ENCODE data around the gene ZNF827.

ZNF827 gene

GRCh38 chr4:145930592-145930991, 8.0 kb downstream of the ZNF827 start:
- no peak overlapping the region for H3K27ac ChIP-seq (ENCODE audit: low read length)
- peaks cover 3% of the 10 kb centered on the region; the same call in 1 of the 2 replicates for H3K9me3 ChIP-seq (ENCODE audit: insufficient read depth, low read depth, low read length)
- H3K4me3 ChIP-seq (ENCODE audit: low read length) = no peak overlapping the region
- H3K4me1 ChIP-seq (ENCODE audit: insufficient read depth, low read length) = peaks cover 19% of the 10 kb centered on the region
- H3K36me3 ChIP-seq (ENCODE audit: insufficient read depth, low read depth, low read length) = no peaks in the 10 kb centered on the region; the same call in 1 of the 2 replicates
- 0 out of 2 replicates have a peak overlapping the region, but pooled peaks have one; percentile 2 for H3K9ac ChIP-seq (ENCODE audit: low read depth, low read length)
- no peaks in the 10 kb centered on the region for H3K27me3 ChIP-seq (ENCODE audit: insufficient read depth, low read length)

DNA sequence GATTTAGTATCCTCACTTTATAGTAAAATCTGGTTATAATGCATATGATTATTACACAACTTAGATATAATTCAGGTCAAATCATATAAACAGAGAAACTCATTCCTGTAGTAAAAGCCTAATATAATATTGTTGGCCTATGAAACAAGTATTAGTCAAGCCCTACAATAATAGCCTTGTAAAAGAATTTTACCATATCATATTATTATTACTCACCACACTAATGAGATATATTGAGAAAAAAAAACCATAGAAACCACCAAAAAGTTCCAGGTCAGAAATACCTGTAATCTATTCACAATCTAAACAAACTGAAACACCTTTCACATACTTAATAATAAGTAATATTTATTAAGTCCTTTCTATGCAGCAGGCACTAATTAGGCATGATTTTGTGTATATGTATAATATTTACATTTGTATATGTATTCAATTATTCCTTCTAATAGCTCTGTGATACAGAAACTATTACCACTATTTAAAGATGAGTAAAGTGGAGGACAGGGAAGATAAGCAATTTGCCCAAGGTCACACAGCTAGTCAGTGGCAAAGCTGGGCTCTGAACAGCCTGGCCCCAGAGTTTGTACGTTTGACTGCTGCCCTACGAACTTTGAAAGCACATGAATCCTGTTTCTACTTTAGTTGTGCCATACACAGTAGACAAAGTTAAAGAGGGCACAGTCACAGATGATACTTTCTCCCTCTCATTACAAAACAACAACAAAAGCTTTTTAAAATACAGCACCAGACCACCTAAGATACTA, 9.0 kb downstream of the ZNF827 start:
- Histone ChIP-seq H3K9ac (ENCODE audit: low read depth, low read length) (0 out of 2 replicates have a peak overlapping the region, but pooled peaks have one; percentile 2), H3K27ac (ENCODE audit: low read length) (no peak overlapping the region), H3K9me3 (ENCODE audit: insufficient read depth, low read depth, low read length) (peaks cover 3% of the 10 kb centered on the region; the same call in 1 of the 2 replicates), H3K36me3 (ENCODE audit: insufficient read depth, low read depth, low read length) (no peaks in the 10 kb centered on the region; the same call in 1 of the 2 replicates), H3K4me1 (ENCODE audit: insufficient read depth, low read length) (peaks cover 9% of the 10 kb centered on the region), H3K4me3 (ENCODE audit: low read length) (no peak overlapping the region), H3K27me3 (ENCODE audit: insufficient read depth, low read length) (no peaks in the 10 kb centered on the region)

GRCh38 chr4:145928748-145929147, 9.9 kb downstream of the ZNF827 start:
- H3K9ac ChIP-seq (ENCODE audit: low read depth, low read length) = no peak overlapping the region
- no peaks in the 10 kb centered on the region for H3K27me3 ChIP-seq (ENCODE audit: insufficient read depth, low read length)
- H3K9me3 ChIP-seq (ENCODE audit: insufficient read depth, low read depth, low read length) = peaks cover 3% of the 10 kb centered on the region; the same call in 1 of the 2 replicates
- no peak overlapping the region for H3K27ac ChIP-seq (ENCODE audit: low read length)
- H3K4me3 ChIP-seq (ENCODE audit: low read length) = no peak overlapping the region
- H3K36me3 ChIP-seq (ENCODE audit: insufficient read depth, low read depth, low read length) = no peaks in the 10 kb centered on the region; the same call in 1 of the 2 replicates
- H3K4me1 ChIP-seq (ENCODE audit: insufficient read depth, low read length) = peaks cover under 1% of the 10 kb centered on the region; the same call in 1 of the 2 replicates

- no peaks in the 10 kb centered on the region; the same call in 1 of the 2 replicates for H3K36me3 ChIP-seq (ENCODE audit: insufficient read depth, low read depth, low read length)
- no peaks in the 10 kb centered on the region for H3K27me3 ChIP-seq (ENCODE audit: insufficient read depth, low read length)
- H3K9ac ChIP-seq (ENCODE audit: low read depth, low read length) = no peak overlapping the region
- no peak overlapping the region for H3K4me3 ChIP-seq (ENCODE audit: low read length)
- peaks cover 3% of the 10 kb centered on the region; the same call in 1 of the 2 replicates for H3K9me3 ChIP-seq (ENCODE audit: insufficient read depth, low read depth, low read length)
- no peaks in the 10 kb centered on the region for H3K4me1 ChIP-seq (ENCODE audit: insufficient read depth, low read length)
- no peak overlapping the region for H3K27ac ChIP-seq (ENCODE audit: low read length)
These were observed 11.6 kb downstream of the ZNF827 start for GRCh38 chr4:145927030-145927429.

- H3K4me3 ChIP-seq (ENCODE audit: low read length) = no peak overlapping the region
- H3K27ac ChIP-seq (ENCODE audit: low read length) = no peak overlapping the region
- no peak overlapping the region for H3K9ac ChIP-seq (ENCODE audit: low read depth, low read length)
- no peaks in the 10 kb centered on the region for H3K27me3 ChIP-seq (ENCODE audit: insufficient read depth, low read length)
- peaks cover 3% of the 10 kb centered on the region; the same call in 1 of the 2 replicates for H3K9me3 ChIP-seq (ENCODE audit: insufficient read depth, low read depth, low read length)
- H3K4me1 ChIP-seq (ENCODE audit: insufficient read depth, low read length) = 0 out of 2 replicates have a peak, but pooled peaks cover 2% of the 10 kb centered on the region
- peaks cover 8% of the 10 kb centered on the region; the same call in 1 of the 2 replicates for H3K36me3 ChIP-seq (ENCODE audit: insufficient read depth, low read depth, low read length)
These were observed 17.4 kb downstream of the ZNF827 start for GRCh38 chr4:145921231-145921630.

DNA sequence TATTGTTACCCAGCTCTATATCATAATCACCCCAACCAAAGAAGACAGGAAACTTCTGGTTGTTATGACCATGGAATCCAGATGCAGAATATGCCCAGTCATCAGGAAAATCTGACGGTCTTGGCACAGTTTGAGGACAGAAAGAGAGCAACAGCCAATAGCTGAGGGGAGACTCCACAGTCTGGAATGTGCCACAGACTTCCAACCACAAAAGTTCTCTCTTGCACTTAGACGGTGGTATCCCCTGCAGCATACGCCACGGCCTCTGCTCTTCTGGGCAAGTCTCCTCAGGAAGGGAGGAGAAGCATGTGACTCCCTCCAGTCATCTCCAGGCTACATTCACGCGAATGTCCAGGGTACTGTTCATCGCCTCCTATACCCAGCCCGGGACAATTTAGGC, 18.4 kb downstream of the ZNF827 start:
- H3K9ac ChIP-seq (ENCODE audit: low read depth, low read length) = no peak overlapping the region
- H3K9me3 ChIP-seq (ENCODE audit: insufficient read depth, low read depth, low read length) = no peaks in the 10 kb centered on the region
- H3K4me1 ChIP-seq (ENCODE audit: insufficient read depth, low read length) = 0 out of 2 replicates have a peak, but pooled peaks cover 2% of the 10 kb centered on the region
- H3K27ac ChIP-seq (ENCODE audit: low read length) = no peak overlapping the region
- H3K4me3 ChIP-seq (ENCODE audit: low read length) = no peak overlapping the region
- no peaks in the 10 kb centered on the region for H3K27me3 ChIP-seq (ENCODE audit: insufficient read depth, low read length)
- H3K36me3 ChIP-seq (ENCODE audit: insufficient read depth, low read depth, low read length) = peaks cover 8% of the 10 kb centered on the region; the same call in 1 of the 2 replicates

DNA sequence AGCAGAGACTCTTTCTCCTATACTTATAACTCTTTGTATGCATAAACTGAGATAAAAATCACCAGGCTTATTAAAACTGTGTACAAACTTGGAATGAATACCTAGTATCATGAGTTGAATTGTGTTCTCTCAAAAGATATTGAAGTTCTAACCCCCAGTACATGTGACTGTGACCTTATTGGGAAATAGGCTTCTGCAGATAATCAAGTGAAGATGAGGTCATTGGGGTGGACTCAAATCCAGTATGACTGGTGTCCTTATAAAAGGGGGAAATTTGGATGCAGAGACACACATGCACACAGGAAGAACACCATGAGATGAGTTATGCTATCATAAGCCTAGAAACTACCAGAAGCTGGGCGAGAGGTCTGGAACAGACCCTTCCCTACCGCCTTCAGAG, 26.2 kb downstream of the ZNF827 start:
- no peak overlapping the region for H3K27ac ChIP-seq (ENCODE audit: low read length)
- H3K27me3 ChIP-seq (ENCODE audit: insufficient read depth, low read length) = no peaks in the 10 kb centered on the region
- H3K4me1 ChIP-seq (ENCODE audit: insufficient read depth, low read length) = peaks cover 23% of the 10 kb centered on the region
- H3K9ac ChIP-seq (ENCODE audit: low read depth, low read length) = no peak overlapping the region
- H3K4me3 ChIP-seq (ENCODE audit: low read length) = no peak overlapping the region
- H3K36me3 ChIP-seq (ENCODE audit: insufficient read depth, low read depth, low read length) = peaks cover 5% of the 10 kb centered on the region; the same call in 1 of the 2 replicates
- no peaks in the 10 kb centered on the region for H3K9me3 ChIP-seq (ENCODE audit: insufficient read depth, low read depth, low read length)

- peak overlapping the region; percentile 2 for H3K27ac ChIP-seq (ENCODE audit: low read length)
- peak overlapping the region; percentile 43; the same call in 1 of the 2 replicates for H3K9ac ChIP-seq (ENCODE audit: low read depth, low read length)
These were observed 28.9 kb downstream of the ZNF827 start for GRCh38 chr4:145909773-145910172.

GRCh38 chr4:145909281-145909715, 29.3 kb downstream of the ZNF827 start:
- H3K36me3 ChIP-seq (ENCODE audit: insufficient read depth, low read depth, low read length) = no peaks in the 10 kb centered on the region
- no peaks in the 10 kb centered on the region for H3K27me3 ChIP-seq (ENCODE audit: insufficient read depth, low read length)
- H3K27ac ChIP-seq (ENCODE audit: low read length) = peak overlapping the region; percentile 2
- peaks cover 37% of the 10 kb centered on the region for H3K4me1 ChIP-seq (ENCODE audit: insufficient read depth, low read length)
- no peak overlapping the region for H3K4me3 ChIP-seq (ENCODE audit: low read length)
- no peaks in the 10 kb centered on the region for H3K9me3 ChIP-seq (ENCODE audit: insufficient read depth, low read depth, low read length)
- H3K9ac ChIP-seq (ENCODE audit: low read depth, low read length) = peak overlapping the region; percentile 43; the same call in 1 of the 2 replicates

More at GRCh38 chr4:145909773-145910172, 28.9 kb downstream of the ZNF827 start:
- no peaks in the 10 kb centered on the region for H3K36me3 ChIP-seq (ENCODE audit: insufficient read depth, low read depth, low read length)
- H3K4me3 ChIP-seq (ENCODE audit: low read length) = no peak overlapping the region; the same call in 1 of the 2 replicates
- peaks cover 37% of the 10 kb centered on the region for H3K4me1 ChIP-seq (ENCODE audit: insufficient read depth, low read length)
- no peaks in the 10 kb centered on the region for H3K9me3 ChIP-seq (ENCODE audit: insufficient read depth, low read depth, low read length)
- no peaks in the 10 kb centered on the region for H3K27me3 ChIP-seq (ENCODE audit: insufficient read depth, low read length)

GRCh38 chr4:145907812-145908211, 30.8 kb downstream of the ZNF827 start:
- 0 out of 2 replicates have a peak overlapping the region, but pooled peaks have one; percentile 10 for H3K9ac ChIP-seq (ENCODE audit: low read depth, low read length)
- no peak overlapping the region for H3K27ac ChIP-seq (ENCODE audit: low read length)
- peak overlapping the region; percentile 6; the same call in 1 of the 2 replicates for H3K4me3 ChIP-seq (ENCODE audit: low read length)
- H3K36me3 ChIP-seq (ENCODE audit: insufficient read depth, low read depth, low read length) = peaks cover 6% of the 10 kb centered on the region; the same call in 1 of the 2 replicates
- no peaks in the 10 kb centered on the region for H3K27me3 ChIP-seq (ENCODE audit: insufficient read depth, low read length)
- peaks cover 37% of the 10 kb centered on the region for H3K4me1 ChIP-seq (ENCODE audit: insufficient read depth, low read length)
- no peaks in the 10 kb centered on the region for H3K9me3 ChIP-seq (ENCODE audit: insufficient read depth, low read depth, low read length)

DNA sequence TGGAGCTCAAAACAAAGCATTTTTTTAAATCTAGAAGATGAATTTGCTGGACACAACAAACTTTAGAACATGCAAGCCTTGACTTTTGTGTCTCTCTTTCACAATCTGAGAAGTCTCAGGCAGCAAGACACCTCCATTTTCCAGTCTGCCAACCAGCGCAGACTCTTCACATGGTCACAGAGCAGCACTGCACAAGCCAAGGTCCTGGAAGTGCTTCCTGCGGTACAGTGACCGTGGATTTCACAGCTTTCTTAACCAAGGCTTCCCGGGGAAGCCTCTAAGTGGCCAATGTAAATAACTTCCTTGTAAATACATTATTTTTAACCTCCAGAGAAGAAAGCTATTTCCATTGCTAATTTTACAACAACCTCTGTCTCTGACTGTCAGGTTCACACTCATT, 31.2 kb downstream of the ZNF827 start:
- H3K4me1 ChIP-seq (ENCODE audit: insufficient read depth, low read length) = peaks cover 37% of the 10 kb centered on the region
- no peak overlapping the region for H3K27ac ChIP-seq (ENCODE audit: low read length)

More for the DNA sequence above, 31.2 kb downstream of the ZNF827 start:
- Histone ChIP-seq H3K27me3 (ENCODE audit: insufficient read depth, low read length) (no peaks in the 10 kb centered on the region), H3K4me3 (ENCODE audit: low read length) (peak overlapping the region; percentile 6; the same call in 1 of the 2 replicates), H3K9me3 (ENCODE audit: insufficient read depth, low read depth, low read length) (no peaks in the 10 kb centered on the region), H3K9ac (ENCODE audit: low read depth, low read length) (0 out of 2 replicates have a peak overlapping the region, but pooled peaks have one; percentile 10), H3K36me3 (ENCODE audit: insufficient read depth, low read depth, low read length) (peaks cover 11% of the 10 kb centered on the region)

Data from iPS-20b (cell line).